ENCODE measurements around the gene PUS1.
"Not testable (repeated sequence)": the region's sequence is repeated elsewhere in the genome, so short reads cannot be mapped to it uniquely, and the experiment has no call there.

The PUS1 gene

DNA sequence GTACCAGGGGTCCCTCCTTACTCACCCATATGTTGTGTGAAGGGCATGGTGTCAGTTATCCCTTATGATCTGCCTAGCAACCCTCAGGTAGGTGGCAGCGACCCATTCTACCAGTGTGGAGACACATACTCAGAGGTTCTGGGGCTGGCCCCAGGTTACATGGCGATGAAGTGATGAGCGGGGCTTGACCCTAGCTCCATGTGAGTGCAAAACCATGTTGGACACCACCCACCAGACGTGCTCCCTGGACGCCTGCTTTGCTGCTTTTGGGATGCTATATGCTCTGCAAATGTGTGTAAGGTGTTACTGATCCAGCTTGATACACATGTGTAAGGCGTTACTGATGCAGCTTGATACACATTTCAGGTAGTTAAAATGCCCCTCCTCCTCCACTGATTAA, 54.0 kb downstream of the PUS1 start:
- in situ Hi-C loops (cut with MboI; ENCODE audit: low pct_unique_long_range_greater_than_20kb, low sequenced_read_pairs) = no loop called here
- DNase-seq = no peak

DNA sequence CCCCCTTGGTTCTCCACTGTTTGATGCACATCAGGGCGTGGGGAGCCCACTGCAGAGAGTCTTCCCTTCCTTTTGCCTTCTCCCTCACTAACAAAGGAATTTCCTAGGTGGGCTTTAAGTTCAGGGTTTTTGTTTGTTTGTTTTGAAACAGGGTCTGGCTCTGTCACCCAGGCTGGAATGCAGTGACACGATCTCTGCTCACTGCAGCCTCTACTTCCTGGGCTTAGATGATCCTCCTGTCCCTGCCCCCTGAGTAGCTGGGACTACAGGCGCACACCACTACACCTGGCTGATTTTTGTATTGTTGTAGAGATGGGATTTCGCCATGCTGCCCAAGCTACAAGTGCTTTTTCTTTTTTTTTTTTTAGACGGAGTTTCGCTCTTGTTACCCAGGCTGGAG, 54.5 kb downstream of the PUS1 start:
- no peak for DNase-seq
- in situ Hi-C loops (cut with MboI; ENCODE audit: low pct_unique_long_range_greater_than_20kb, low sequenced_read_pairs) = no loop called here

DNA sequence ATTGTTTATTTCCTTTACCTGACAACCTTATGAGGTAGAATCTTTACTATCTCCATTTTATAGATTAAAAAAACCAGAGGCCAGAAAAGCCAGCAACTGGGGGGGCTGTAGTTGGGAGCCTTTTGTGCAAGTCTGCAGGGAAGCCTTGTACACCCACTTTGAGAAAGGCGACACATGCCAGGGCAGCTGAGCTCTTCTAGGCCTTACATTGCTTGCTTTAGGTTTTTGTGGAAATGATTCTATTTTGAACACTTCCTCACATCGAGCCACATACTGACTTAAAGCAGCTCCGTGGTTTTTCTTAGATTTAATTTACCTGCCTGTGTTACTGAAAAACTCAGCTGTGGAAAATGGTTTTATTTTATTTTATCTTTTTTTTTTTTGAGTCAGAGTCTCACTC, 55.3 kb downstream of the PUS1 start:
- in situ Hi-C loops (cut with MboI; ENCODE audit: low pct_unique_long_range_greater_than_20kb, low sequenced_read_pairs) = no loop called here
- DNase-seq = no peak

DNA sequence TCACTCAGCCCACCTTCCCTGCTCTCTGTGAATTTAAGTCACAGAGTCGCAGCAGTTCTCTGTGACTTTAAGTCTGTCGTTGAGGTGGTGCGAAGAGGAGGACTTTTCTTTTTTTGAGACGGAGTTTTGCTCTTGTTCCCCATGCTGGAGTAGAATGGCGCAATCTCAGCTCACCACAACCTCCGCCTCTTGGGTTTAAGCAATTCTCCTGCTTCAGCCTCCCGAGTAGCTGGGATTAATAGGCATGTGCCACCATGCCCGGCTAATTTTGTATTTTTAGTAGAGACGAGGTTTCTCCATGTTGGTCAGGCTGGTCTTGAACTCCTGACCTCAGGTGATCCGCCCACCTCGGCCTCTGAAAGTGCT, 56.4 kb downstream of the PUS1 start:
- in situ Hi-C loops (cut with MboI; ENCODE audit: low pct_unique_long_range_greater_than_20kb, low sequenced_read_pairs) = not testable (repeated sequence)

DNA sequence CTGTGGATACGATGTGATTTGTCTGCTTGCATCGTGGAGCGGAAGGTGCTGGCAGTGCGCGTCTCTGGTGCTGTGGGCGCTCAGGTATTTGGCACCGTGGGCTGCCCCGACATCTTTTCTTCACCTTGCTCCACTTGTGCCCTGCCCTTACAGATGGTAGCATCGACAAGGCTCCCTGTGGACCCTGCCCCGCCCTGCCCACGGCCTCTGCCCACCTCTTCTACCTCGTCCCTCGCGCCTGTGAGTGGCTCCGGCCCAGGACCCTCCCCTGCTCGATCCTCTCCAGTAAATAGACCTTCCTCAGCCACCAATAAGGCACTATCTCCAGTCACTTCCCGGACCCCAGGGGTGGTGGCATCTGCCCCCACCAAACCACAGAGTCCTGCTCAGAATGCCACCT, 57.3 kb downstream of the PUS1 start:
- in situ Hi-C loops (cut with MboI; ENCODE audit: low pct_unique_long_range_greater_than_20kb, low sequenced_read_pairs) = no loop called here
- DNase-seq = no peak

More for the DNA sequence above, 56.4 kb downstream of the PUS1 start:
- not testable (repeated sequence) for DNase-seq

DNA sequence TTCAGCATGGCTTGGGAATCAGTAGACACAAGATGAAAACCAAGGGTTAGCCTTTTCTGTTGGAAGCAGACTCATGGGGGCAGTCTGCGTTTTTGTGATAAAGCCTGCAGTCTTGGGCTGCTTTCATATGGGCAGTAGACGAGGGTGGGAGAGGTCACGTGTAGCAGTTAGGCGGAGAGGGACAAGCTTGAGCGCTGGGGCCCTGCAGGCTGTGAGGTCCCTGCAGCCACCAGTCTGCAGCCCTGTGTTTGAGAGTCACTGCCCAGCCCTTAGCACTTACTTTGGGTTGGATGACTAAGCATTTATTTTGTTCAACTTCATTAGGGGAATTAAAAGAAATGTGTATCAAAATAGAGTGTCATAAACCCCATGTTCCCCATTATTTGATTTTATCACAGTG, 57.8 kb downstream of the PUS1 start:
- in situ Hi-C loops (cut with MboI; ENCODE audit: low pct_unique_long_range_greater_than_20kb, low sequenced_read_pairs) = no loop called here
- no peak for DNase-seq

DNA sequence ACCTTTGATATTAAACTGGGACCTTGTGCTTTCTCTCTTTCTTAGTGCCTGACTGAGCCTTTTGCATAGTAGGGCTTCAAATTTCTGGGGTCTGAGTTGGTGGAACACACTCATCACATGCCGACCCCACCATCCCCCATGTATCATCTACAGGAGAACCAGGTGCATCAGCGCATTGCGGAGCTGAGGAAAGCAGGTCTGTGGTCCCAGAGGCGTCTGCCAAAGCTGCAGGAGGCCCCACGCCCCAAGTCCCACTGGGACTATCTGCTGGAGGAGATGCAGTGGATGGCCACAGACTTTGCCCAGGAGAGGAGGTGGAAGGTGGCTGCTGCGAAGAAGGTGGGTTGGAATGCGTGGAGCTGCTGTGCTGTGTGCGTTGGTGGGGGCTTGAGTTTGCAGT, 58.5 kb downstream of the PUS1 start:
- DNase-seq = no peak
- in situ Hi-C loops (cut with MboI; ENCODE audit: low pct_unique_long_range_greater_than_20kb, low sequenced_read_pairs) = no loop called here

DNA sequence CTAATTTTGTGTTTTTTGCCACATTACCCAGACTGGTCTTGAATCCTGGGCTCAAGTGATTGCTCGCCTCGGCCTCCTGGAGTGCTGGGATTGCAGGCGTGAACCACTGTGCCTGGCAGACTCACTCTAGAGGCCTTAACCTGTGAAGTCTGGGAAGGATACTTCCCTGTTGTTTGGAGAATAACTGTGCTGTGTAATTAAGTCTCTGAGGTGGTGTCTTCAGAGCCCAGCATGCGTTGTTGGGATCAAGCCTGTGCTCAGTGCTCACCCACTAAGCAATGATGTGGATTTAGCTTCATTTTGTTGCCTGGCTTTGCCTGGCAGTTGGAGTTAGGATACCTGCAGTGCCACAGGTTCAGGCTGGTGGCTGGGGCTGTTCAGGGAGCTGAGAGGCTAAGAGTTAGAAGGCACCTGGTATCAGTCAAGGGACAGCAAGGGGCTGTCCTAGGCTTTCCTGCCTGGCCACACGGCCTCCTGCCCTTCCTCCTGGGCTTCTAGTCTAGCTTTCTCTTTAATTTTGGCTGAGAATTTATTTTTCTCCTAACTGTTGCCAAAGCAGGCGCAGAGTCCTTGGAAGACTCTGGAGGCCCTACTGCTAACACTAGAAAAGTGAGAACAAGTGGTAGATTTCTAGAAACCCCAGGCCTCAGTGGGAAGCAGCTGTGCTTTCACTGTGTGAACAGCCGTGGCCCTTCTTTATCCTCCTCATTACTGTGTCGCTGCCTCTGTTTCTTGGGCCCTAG, 59.1 kb downstream of the PUS1 start:
- in situ Hi-C loops (cut with MboI; ENCODE audit: low pct_unique_long_range_greater_than_20kb, low sequenced_read_pairs) = no loop called here
- DNase-seq = no peak

DNA sequence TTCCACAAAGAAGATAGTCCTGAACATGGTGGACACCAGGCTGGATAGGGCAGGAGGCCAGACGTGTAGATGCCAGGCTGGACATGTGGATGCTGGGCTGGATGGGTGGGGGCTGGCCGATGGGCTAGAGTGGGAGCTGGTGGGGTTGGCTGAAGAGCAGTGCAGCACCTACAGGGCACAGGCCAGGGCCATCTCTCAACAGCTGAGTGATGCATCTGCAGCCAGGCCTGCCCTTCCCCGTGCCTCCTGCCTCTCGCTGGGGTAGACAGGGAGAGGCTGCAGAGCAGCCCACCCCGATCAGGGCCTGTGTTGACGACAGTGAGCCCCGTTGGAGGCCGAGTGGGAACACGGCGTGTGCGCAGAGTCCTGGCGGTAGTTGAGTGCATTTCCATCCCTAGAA, 59.9 kb downstream of the PUS1 start:
- DNase-seq = no peak
- in situ Hi-C loops (cut with MboI; ENCODE audit: low pct_unique_long_range_greater_than_20kb, low sequenced_read_pairs) = no loop called here

DNA sequence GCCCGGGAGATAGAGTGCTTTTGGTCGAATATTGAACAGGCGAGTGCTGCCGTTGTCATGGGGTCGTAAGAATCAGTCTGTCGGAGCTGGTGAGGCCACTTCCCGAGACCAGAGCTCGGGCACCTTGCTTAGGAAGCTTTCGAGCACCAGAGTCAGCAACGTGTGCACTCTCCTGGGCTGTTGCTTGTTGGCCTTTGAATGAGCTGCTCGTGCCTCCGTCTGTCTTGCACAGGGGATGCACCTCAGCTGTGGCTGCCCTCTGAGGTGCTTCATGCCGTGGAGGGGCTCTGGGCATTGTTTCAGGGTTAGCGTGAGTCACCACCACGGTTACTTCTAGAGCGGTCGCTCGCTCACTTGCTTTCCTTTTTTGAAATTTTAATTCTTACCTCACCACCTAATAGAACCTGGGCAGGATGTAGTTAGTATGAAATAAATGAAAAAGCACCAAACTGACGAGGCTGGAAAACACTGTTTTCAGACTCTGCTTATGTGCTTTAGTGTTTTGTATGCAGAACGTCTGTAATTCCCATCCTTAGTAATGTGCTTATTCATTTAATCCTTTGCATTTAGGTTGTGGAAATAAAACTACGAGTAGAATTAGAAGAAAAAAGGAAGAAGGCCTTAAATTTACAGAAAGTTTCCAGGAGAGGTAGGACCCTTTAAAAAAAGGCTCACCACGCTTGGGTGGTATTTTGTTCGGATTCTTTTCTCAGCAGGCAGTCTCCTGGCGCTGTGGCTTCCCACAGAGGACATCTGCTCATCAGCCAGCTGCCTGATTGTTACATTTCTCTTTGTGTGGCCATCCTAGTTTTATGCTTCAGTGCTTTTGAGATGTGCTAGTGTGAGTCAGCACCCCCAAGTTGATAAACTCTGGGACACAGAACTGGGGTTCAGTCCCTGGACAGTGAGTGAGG, 61.2 kb downstream of the PUS1 start:
- no peak for DNase-seq
- in situ Hi-C loops (cut with MboI; ENCODE audit: low pct_unique_long_range_greater_than_20kb, low sequenced_read_pairs) = no loop called here

DNA sequence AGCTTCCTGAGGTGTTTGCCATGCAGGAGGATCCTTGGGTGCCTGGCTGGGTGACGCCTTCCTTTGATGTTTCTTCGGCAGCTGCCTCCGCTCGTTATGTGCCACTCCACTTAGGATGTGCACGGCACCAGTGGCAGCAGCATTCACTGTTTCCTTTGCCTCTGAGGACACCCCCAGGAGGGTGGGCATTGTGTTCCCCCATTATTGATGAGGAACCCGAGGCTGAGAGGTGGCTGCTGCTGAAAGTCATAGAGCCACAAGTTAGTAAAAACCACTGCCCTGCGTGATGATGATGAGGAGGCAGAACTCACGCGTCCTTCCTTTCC, 61.9 kb downstream of the PUS1 start:
- in situ Hi-C loops (cut with MboI; ENCODE audit: low pct_unique_long_range_greater_than_20kb, low sequenced_read_pairs) = no loop called here
- no peak for DNase-seq

DNA sequence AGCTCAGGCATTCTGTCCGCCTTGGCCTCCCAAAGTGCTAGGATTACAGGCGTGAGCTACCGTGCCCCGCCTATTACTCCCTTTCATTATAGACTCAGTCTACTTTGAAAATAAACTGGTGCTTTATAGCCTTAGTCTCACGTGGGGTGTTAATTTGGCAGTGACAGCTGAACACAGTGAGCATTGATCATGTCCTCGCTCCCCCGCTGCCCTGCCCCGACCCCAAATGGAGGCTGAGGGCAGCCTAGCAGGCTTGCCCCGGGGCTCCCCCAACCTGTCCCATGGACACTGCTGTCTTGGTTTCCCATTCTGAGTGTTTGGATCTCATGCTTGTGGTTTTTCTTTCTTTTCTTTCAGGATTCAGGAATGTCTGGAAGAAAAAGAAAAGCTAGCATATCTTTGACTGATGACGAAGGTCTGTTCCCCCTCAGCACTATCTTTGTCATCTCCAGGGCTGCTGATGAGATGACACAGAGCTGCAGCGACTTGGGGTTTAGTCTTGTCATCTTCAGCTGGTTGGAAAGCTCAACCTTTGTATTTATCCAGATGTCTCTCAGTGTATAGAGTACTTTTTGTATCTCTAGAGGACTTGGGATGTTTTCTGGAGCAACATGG, 62.8 kb downstream of the PUS1 start:
- DNase-seq = no peak
- in situ Hi-C loops (cut with MboI; ENCODE audit: low pct_unique_long_range_greater_than_20kb, low sequenced_read_pairs) = no loop called here

DNA sequence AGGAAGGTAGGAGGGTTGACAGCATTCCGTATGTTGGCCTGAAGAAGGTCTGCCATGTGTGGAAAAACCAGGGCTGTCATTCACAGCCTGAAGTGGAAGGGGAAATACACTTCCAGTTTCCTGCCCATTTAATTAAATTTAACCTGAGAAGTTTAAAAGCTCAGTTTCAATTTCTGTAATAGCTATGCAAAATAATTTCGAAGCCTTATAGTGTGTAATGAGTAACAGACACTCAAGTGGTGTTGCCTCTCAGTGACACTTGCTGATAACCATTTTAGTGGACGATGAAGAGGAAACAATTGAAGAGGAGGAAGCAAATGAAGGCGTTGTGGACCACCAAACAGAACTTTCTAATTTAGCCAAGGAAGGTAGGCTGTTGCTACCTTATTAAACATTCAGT, 65.5 kb downstream of the PUS1 start:
- in situ Hi-C loops (cut with MboI; ENCODE audit: low pct_unique_long_range_greater_than_20kb, low sequenced_read_pairs) = no loop called here
- no peak for DNase-seq

Data from KBM-7 (cell line).